HEK293 (cell line): ENCODE measurements around the gene TTC34.

Source experiments
- CTCF ChIA-PET: fragments of 350-600 bp; formaldehyde crosslinking; extraction: SDS; loops from one replicate; lab custom pipeline; 2021; ENCODE audit warnings: antibody characterized with exemption; lab: Yijun Ruan, JAX
- POLR2A ChIA-PET: fragments of 300-600 bp; formaldehyde crosslinking; extraction: SDS; loops from one replicate; lab custom pipeline; 2020; ENCODE audit warnings: antibody characterized with exemption, inconsistent platforms; lab: Yijun Ruan, JAX
- H3K27ac ChIP-seq: fragments of 200-500 bp; sonication (Bioruptor generic); 2 replicates; pipeline ENCODE4 v1.5.1; 2014; ENCODE audit warnings: low read depth, low read length, control low read depth, inconsistent platforms; ENCODE audit errors: extremely low read depth
- H3K36me3 ChIP-seq, 2 experiments: fragments of 200-500 bp in 1 of 2; sonication (Bioruptor generic) in 1 of 2; 1 replicate in 1 of 2; 2 replicates in 1 of 2; pipeline ENCODE4 v1.5.1; 2014 to 2017; ENCODE audit warnings: inconsistent platforms in 2 of 2, low read length in 2 of 2; ENCODE audit not compliant: control insufficient read depth in 2 of 2, insufficient read depth in 1 of 2
- H3K4me1 ChIP-seq: fragments of 200-500 bp; sonication (Bioruptor generic); 2 replicates; pipeline ENCODE4 v1.5.1; 2014; ENCODE audit warnings: mild to moderate bottlenecking, low read length, inconsistent platforms; ENCODE audit not compliant: control insufficient read depth, insufficient read depth
- H3K4me3 ChIP-seq: 2 replicates; pipeline ENCODE4 v1.5.1; 2011; ENCODE audit warnings: low read depth, mild to moderate bottlenecking, control low read depth, low read length, moderate library complexity
- H3K9me3 ChIP-seq: fragments of 200-500 bp; sonication (Bioruptor generic); 2 replicates; pipeline ENCODE4 v1.5.1; 2014; ENCODE audit warnings: low read depth, low read length, inconsistent platforms; ENCODE audit not compliant: control insufficient read depth, insufficient read depth
- GLIS1 ChIP-seq: fragments of 450-650 bp; formaldehyde crosslinking; IDR thresholded peaks from 2 replicates; pipeline ENCODE4 v1.5.1; 2016; ENCODE audit warnings: missing biosample characterization, missing genetic modification characterization
- KLF1 ChIP-seq: fragments of 450-650 bp; formaldehyde crosslinking; IDR thresholded peaks from 2 replicates; pipeline ENCODE4 v1.5.1; 2016; ENCODE audit warnings: missing biosample characterization, missing genetic modification characterization
- KLF16 ChIP-seq: fragments of 450-650 bp; formaldehyde crosslinking; IDR thresholded peaks from 2 replicates; pipeline ENCODE4 v1.5.1; 2017; ENCODE audit warnings: missing biosample characterization, missing genetic modification characterization
- OSR2 ChIP-seq: fragments of 450-650 bp; formaldehyde crosslinking; IDR thresholded peaks from 2 replicates; pipeline ENCODE4 v1.5.1; 2016; ENCODE audit warnings: missing biosample characterization, missing genetic modification characterization
- PRDM2 ChIP-seq: fragments of 450-650 bp; formaldehyde crosslinking; IDR thresholded peaks from 2 replicates; pipeline ENCODE4 v1.5.1; 2016; ENCODE audit warnings: missing biosample characterization, missing genetic modification characterization, borderline replicate concordance
- TRIM28 ChIP-seq: IDR thresholded peaks from 2 replicates; pipeline ENCODE4 v1.6.1; 2011; ENCODE audit warnings: low read length, control low read depth, borderline replicate concordance
- ZBTB1 ChIP-seq: fragments of 450-650 bp; formaldehyde crosslinking; IDR thresholded peaks from 2 replicates; pipeline ENCODE4 v1.5.1; 2016; ENCODE audit warnings: missing biosample characterization, missing genetic modification characterization
- ZIC2 ChIP-seq: fragments of 450-650 bp; formaldehyde crosslinking; IDR thresholded peaks from 2 replicates; pipeline ENCODE4 v1.5.1; 2016; ENCODE audit warnings: missing biosample characterization, missing genetic modification characterization
- ZNF112 ChIP-seq: fragments of 450-650 bp; formaldehyde crosslinking; IDR thresholded peaks from 2 replicates; pipeline ENCODE4 v1.5.0; 2017; ENCODE audit warnings: missing biosample characterization, missing genetic modification characterization
- ZNF114 ChIP-seq: fragments of 450-650 bp; formaldehyde crosslinking; IDR thresholded peaks from 2 replicates; pipeline ENCODE4 v1.5.0; 2017; ENCODE audit warnings: missing biosample characterization, missing genetic modification characterization
- ZNF302 ChIP-seq: fragments of 450-650 bp; formaldehyde crosslinking; IDR thresholded peaks from 2 replicates; pipeline ENCODE4 v1.5.1; 2016; ENCODE audit warnings: missing biosample characterization, missing genetic modification characterization, low read depth
- TF ChIP-seq, protein P1 (sequence below): fragments of 450-650 bp; formaldehyde crosslinking; IDR thresholded peaks from 2 replicates; pipeline ENCODE4; 2016; ENCODE audit warnings: missing biosample characterization, missing genetic modification characterization
- TF ChIP-seq, protein P2 (sequence below): fragments of 450-650 bp; formaldehyde crosslinking; IDR thresholded peaks from 2 replicates; pipeline ENCODE4 v1.5.1; 2016; ENCODE audit warnings: missing biosample characterization, missing genetic modification characterization
- TF ChIP-seq, protein P3 (sequence below): fragments of 450-650 bp; formaldehyde crosslinking; IDR thresholded peaks from 2 replicates; pipeline ENCODE4 v1.5.1; 2017; ENCODE audit warnings: missing biosample characterization, missing genetic modification characterization
- TF ChIP-seq, protein P4 (sequence below): fragments of 450-650 bp; formaldehyde crosslinking; IDR thresholded peaks from 2 replicates; pipeline ENCODE4 v1.5.1; 2016; ENCODE audit warnings: missing biosample characterization, missing genetic modification characterization

TTC34 gene

GRCh38 chr1:2632051-2632430 lies 169.5 kb downstream of the TTC34 start (continued):
- TF ChIP-seq PRDM2 (tag by site-specific recombination) = no peak
- no peak for TF ChIP-seq ZBTB1 (tag by site-specific recombination)
- no peak for TF ChIP-seq ZNF114
- TF ChIP-seq TRIM28 = no peak
- TF ChIP-seq, protein P1, sequence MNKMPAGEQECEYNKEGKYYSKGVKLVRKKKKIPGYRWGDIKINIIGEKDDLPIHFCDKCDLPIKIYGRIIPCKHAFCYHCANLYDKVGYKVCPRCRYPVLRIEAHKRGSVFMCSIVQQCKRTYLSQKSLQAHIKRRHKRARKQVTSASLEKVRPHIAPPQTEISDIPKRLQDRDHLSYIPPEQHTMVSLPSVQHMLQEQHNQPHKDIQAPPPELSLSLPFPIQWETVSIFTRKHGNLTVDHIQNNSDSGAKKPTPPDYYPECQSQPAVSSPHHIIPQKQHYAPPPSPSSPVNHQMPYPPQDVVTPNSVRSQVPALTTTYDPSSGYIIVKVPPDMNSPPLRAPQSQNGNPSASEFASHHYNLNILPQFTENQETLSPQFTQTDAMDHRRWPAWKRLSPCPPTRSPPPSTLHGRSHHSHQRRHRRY (tag by site-specific recombination) = no peak
- TF ChIP-seq, all 188 proteins: peak for 0

DNA sequence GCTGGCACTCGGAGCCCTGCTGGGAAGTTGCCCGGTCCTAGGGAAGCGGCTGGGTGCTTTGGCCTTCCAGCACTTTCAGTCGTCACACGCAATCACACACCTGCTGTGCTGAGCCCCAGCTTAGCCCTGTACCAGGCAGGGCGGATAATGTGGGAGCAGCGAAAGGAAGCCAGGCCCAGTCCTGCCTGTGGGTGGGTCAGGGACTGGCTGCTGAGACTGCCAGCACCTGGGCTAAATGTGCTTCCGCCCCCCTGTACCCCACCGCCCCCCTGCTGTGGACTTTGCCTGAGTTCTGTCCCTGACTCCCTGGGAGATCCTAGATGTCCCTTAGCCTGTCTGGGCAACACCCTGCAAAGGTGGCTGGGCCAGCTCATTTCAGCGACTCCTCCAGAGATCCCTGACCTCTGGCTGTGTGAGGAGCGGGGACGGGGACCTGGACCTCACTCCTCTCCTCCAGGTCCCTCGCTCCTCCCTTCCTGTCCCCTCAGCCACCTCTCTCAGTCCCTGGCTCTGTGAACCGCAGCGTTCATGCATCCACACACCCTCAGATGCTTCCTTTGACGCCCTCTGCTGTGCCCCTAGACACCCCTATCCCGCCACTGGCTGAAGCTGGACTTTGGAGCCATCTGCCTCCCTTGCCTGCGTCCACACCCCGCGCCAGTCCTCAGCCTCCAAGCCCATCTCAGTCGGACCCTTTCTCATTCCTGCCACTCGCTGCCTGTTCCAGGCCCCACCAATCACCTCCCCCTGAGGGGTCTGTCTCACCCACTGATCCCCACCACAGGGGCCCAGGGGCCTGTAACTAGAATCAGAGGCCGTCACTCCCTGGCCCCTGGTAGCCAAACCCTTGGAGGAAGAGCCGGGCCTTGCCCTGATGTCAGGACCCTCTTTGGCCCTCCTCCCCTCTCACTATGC lies 170.1 kb downstream of the TTC34 start:
- no peaks in the 10 kb centered on the region for H3K9me3 ChIP-seq

More for the DNA sequence above, 170.1 kb downstream of the TTC34 start:
- no peaks in the 10 kb centered on the region for H3K4me1 ChIP-seq
- POLR2A ChIA-PET = interaction anchor here (0.5 kb wide), 1 partner anchor 15 kb away, joined by 3 read pairs; no protein-coding TSS in a partner anchor
- no peak overlapping the region for H3K4me3 ChIP-seq
- TF ChIP-seq KLF1 (tag by site-specific recombination) (no peak), ZNF302 (tag by site-specific recombination) (no peak), ZNF112 (no peak), GLIS1 (tag by site-specific recombination) (peak; percentile 65), OSR2 (tag by site-specific recombination) (no peak), KLF16 (tag by site-specific recombination) (no peak), ZIC2 (tag by site-specific recombination) (0 out of 2 replicates have a peak, but pooled peaks have one; percentile 10)
- TF ChIP-seq, protein P2, sequence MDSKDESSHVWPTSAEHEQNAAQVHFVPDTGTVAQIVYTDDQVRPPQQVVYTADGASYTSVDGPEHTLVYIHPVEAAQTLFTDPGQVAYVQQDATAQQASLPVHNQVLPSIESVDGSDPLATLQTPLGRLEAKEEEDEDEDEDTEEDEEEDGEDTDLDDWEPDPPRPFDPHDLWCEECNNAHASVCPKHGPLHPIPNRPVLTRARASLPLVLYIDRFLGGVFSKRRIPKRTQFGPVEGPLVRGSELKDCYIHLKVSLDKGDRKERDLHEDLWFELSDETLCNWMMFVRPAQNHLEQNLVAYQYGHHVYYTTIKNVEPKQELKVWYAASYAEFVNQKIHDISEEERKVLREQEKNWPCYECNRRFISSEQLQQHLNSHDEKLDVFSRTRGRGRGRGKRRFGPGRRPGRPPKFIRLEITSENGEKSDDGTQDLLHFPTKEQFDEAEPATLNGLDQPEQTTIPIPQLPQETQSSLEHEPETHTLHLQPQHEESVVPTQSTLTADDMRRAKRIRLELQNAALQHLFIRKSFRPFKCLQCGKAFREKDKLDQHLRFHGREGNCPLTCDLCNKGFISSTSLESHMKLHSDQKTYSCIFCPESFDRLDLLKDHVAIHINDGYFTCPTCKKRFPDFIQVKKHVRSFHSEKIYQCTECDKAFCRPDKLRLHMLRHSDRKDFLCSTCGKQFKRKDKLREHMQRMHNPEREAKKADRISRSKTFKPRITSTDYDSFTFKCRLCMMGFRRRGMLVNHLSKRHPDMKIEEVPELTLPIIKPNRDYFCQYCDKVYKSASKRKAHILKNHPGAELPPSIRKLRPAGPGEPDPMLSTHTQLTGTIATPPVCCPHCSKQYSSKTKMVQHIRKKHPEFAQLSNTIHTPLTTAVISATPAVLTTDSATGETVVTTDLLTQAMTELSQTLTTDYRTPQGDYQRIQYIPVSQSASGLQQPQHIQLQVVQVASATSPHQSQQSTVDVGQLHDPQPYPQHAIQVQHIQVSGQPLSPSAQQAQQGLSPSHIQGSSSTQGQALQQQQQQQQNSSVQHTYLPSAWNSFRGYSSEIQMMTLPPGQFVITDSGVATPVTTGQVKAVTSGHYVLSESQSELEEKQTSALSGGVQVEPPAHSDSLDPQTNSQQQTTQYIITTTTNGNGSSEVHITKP = no peak
- TF ChIP-seq, protein P3, sequence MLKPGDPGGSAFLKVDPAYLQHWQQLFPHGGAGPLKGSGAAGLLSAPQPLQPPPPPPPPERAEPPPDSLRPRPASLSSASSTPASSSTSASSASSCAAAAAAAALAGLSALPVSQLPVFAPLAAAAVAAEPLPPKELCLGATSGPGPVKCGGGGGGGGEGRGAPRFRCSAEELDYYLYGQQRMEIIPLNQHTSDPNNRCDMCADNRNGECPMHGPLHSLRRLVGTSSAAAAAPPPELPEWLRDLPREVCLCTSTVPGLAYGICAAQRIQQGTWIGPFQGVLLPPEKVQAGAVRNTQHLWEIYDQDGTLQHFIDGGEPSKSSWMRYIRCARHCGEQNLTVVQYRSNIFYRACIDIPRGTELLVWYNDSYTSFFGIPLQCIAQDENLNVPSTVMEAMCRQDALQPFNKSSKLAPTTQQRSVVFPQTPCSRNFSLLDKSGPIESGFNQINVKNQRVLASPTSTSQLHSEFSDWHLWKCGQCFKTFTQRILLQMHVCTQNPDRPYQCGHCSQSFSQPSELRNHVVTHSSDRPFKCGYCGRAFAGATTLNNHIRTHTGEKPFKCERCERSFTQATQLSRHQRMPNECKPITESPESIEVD (tag by site-specific recombination) = no peak
- TF ChIP-seq, protein P4, sequence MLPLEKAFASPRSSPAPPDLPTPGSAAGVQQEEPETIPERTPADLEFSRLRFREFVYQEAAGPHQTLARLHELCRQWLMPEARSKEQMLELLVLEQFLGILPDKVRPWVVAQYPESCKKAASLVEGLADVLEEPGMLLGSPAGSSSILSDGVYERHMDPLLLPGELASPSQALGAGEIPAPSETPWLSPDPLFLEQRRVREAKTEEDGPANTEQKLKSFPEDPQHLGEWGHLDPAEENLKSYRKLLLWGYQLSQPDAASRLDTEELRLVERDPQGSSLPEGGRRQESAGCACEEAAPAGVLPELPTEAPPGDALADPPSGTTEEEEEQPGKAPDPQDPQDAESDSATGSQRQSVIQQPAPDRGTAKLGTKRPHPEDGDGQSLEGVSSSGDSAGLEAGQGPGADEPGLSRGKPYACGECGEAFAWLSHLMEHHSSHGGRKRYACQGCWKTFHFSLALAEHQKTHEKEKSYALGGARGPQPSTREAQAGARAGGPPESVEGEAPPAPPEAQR = no peak
- CTCF ChIA-PET = interaction anchor here (0.6 kb wide), 2 partner anchors 23 to 207 kb away, joined by 3 read pairs; no protein-coding TSS in a partner anchor
- H3K27ac ChIP-seq = no peak overlapping the region
- no peaks in the 10 kb centered on the region for H3K36me3 ChIP-seq
